DMS79 treated with DMSO at 0.1 percent for 48 hours (cell line): Measurements from ENCODE around the gene HYAL2.

ENCODE experiments used
- DNase-seq: peaks from one replicate; lab custom pipeline; 2025; lab: John Stamatoyannopoulos, UW

The HYAL2 gene

DNA sequence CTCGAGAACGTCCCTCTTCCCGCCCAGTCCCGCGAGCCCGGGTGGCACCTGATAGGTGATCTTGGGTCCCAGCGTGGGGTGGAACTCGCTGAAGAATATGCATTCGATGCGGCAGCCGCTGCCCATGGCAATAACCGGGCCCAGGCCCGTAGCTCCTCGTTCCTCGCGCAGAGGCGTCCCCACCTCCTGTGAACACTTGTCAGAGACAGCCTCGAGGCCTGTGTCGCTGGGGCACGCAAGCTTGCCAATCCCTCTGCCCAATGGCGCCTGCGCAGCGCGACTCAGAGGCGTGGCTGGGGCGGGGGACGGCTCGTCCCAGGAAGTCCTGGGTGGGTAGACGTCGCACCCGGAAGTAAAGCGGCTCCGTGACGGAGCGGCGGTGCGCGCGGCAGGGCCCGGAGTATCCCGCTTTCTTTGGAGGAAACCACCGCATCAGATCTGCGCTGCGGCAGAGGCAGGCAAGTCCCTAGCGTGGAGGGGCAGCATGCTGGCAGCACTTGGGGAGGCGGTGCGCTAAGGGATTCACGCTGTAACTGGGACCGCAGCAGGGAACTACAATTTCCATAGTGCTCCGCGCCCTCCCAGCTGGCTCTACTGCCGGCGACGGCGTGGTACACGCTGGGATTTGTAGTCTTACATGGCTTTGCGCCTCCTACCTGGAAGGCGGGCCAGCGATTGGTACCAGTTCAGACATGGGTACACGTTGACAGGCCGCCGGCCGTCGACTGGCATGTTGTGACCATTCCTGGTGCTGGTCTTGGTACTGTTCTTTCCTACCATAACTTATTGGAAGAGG is 28.2 kb upstream of the HYAL2 start, which contains the start of the genes CYB561D2 and NPRL2:
Gene CYB561D2 (plus strand): TSS at position 336 of the 796 bp plus-strand sequence. CDS start 572 bp downstream, outside the sequence.
Gene NPRL2 (minus strand): TSS at position 249 of the 796 bp plus-strand sequence. CDS start 123 bp downstream, at position 126.
- peak; percentile 68 for DNase-seq

DNA sequence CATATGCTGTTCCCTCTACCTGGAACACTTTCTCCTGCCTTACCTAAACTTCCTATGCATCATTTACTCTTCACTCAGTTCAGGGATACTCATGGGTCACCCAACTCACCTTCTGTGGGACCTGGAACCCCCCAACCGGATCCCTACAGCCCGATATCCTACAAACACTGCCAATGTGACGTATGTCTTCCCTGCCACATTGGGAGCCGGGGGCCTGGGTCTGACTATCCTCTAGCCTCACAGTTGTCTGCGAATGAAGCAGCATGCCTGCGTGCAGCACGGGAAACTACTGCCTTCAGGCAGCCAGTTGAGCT is 27.6 kb upstream of the HYAL2 start:
- no peak for DNase-seq

DNA sequence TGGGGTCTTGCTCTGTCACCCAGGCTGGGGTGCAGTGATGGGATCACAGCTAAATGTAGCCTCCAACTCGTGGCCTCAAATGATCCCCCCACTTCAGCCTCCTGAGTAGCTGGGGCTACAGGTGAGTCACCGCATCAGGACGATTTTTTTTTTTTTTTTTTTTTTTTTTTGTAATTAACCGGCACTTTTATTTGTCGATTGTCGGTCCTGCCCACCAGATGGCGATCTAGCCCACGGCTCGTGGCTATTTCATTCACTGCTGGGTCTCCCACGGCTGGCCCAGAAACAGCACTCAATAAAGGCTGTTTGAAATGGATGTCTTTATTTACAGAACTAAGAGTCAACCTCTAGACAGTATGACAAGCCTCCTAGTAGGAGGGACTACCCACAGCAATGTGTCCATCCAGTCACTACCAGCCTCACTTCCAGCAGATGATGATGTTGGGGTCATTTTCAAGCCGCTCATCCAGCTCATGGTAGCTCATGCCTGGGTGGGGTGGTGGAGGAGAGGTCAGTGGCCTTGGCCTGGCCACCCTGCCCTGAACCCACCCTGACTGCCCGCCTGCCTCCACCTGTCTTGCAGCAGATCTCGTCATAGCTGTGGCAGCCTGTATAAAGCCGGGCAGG is 24.8 kb upstream of the HYAL2 start:
- DNase-seq: peak; percentile 31

DNA sequence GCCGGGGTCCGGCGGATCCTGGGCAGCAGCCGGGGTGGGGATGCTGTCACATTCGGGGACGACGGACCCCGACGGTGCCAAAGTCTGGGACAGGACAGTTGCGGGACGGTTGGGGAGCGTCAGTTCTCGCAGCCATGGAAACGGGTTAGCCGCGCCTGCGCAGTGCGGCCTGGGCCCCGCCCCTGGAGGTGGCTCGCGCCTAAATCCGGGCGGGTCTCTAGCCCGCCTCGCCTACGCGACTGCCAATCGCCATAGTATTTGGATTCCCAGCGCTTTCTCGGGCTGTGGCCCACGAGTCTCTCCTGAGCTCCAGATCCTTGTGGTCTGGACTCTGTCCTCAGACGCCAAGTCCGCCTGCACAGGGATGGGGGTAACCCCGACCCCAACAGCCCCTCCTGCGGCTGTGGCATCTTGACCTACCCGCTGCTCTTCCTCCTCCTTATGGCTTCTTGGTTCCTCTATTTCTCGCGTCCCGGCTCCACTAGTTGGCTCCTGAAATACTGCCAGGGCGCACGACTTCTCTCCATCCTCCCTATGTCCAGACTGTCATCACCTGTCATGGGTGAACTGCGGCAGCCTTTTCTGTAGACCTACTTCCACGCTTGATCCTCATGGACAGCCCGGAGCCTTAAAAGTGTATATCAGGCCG is 23.2 kb upstream of the HYAL2 start, which contains the start of gene ZMYND10:
Gene ZMYND10 (minus strand): TSS at position 147 of the 649 bp plus-strand sequence. CDS start 153 bp downstream, outside the sequence.
- DNase-seq: peak; percentile 43

DNA sequence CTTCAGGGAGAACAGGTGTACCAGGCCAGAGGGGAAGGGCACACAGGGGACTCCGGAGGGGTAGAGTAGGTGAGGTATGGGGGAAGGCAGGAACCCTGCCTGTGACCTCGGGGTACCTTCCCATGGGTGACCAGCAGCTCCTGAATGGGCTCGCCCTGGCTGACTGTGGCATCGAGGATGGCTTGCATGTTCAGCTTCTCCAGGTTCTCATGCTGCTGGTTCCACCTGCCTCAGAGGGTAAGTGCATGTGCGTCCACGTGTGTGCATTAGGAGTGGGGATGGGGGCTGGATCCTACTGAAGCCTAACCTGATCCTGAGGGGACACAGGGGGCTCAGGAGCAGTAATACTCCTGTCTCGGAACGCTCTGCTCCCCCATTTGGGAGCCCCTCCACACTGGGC is 22.5 kb upstream of the HYAL2 start:
- no peak for DNase-seq

DNA sequence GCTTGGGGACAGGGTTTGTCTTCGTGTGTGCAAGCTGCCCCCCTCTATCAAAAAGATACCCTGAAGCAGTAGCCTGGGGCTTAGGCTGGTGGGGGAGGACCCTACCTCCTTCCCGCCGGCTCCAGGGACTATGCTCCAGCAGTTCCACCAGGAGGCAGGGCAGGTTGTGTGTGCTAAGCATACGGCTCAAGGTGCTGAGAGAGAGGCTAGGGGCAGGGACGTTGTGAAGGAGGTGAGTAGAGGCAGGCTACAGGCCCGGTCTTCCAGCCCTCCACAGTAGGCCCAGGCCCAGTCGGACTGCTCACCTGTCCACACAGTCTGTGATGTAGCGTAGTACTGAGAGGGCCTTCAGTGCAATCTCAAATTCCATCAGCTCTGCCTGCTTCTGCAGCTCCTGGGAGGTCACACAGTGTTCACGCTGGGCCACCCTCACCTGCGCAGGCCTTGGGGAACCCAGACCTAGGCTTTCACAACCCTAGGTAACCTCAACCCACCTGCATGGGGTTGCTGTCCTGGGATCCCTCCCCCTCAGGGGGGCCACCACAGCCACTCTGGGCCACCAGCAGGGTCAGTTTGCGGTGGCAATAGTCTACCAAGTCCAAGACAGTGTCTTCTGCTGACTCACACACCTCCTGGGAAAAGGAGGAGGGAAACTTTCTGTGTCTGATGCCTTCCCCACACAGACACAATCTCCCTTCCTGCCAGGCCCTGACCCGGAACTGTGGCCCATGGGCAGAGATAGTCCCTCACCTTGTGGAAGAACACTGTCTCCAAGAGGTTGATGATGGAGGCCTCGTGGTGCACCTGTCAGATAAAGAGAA is 20.5 kb upstream of the HYAL2 start:
- no peak for DNase-seq

DNA sequence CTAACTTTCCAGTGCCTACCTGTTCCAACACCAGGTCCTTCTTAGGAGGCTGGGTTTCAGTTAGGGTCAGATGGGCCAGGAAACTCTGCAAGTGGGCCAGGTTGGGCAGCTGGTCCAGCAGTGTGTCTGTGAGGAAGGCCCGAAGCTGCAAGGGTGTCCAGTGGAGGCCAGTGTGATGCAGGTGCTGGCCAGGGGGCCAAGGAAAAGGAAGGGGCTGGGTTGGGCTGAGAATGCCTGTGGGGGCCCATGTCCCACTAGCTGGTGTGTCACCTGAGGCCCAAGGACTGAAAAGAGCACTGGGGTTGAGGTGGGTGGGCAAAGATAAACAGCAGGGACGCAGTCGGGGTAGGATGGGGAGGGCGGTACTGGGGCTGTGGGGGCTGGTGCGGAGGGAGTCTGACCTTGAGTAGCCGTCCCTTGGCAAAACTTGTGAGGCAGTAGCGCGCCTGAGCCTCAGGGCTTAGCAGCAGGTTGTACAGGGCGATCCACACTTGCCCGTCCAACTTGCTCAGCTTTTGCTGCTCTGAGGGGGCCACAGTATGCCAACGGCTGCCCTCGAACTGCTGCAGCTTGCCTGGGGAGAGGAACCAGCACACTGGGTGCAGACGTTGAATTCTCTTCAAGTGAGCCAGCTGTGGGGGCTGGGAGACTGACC is 19.6 kb upstream of the HYAL2 start:
- no peak for DNase-seq

DNA sequence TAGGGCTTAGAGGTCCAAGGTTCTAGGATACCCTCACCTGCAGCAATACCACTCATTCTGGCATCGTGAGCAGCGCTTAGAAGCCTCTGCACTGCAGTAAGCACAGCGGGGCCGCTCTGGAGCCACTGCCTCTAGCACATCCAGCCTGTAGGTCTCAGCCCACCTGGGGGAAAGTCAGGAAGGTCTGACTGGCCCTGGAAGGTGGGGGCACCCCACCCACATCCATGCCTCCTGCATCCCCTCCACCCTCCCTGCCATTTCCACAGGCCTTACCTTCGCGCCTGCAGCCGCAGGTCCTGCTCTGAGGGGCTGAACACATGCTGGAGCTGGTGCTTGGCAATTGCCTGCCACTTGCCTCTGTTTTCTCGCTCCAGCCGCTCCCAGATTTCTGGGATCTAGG is 19.0 kb upstream of the HYAL2 start:
- no peak for DNase-seq

DNA sequence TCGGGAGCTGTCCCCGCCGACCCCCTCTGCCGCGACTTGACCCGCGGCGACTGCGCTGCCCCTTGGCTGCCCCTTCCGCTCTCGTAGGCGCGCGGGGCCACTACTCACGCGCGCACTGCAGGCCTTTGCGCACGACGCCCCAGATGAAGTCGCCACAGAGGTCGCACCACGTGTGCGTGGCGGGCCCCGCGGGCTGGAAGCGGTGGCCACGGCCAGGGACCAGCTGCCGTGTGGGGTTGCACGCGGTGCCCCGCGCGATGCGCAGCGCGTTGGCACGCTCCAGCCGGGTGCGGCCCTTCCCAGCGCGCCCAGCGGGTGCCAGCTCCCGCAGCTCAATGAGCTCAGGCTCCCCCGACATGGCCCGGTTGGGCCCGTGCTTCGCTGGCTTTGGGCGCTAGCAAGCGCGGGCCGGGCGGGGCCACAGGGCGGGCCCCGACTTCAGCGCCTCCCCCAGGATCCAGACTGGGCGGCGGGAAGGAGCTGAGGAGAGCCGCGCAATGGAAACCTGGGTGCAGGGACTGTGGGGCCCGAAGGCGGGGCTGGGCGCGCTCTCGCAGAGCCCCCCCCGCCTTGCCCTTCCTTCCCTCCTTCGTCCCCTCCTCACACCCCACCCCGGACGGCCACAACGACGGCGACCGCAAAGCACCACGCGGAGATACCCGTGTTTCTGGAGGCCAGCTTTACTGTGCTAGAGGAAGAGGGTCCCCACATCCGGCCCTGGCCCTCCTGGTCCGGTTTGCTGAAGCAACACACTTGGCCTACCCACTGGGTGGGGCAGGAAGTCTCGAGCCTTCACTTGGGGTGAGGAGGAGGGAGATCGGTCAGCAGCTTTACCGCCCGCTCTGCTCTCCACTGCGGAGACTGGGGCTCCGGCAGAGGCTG is 18.1 kb upstream of the HYAL2 start, which contains the start of gene RASSF1:
Gene RASSF1 (minus strand): TSS at position 389 of the 882 bp plus-strand sequence. CDS start 31 bp downstream, at position 358.
- DNase-seq: no peak

DNA sequence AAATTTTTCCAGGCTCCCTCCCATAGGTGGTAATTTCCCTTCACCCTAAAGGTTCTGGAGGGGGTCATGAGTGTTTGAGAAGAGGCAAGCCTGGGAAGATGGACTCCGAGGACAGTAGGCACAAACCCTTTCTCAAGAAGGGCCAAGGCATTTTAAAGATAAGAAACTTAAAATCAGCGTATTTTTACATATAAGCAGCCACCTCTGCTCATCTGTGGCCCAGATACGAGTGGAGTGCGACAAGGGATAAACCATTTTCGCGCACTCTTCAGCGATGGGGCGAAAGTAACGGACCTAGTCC is 17.6 kb upstream of the HYAL2 start:
- DNase-seq: no peak

DNA sequence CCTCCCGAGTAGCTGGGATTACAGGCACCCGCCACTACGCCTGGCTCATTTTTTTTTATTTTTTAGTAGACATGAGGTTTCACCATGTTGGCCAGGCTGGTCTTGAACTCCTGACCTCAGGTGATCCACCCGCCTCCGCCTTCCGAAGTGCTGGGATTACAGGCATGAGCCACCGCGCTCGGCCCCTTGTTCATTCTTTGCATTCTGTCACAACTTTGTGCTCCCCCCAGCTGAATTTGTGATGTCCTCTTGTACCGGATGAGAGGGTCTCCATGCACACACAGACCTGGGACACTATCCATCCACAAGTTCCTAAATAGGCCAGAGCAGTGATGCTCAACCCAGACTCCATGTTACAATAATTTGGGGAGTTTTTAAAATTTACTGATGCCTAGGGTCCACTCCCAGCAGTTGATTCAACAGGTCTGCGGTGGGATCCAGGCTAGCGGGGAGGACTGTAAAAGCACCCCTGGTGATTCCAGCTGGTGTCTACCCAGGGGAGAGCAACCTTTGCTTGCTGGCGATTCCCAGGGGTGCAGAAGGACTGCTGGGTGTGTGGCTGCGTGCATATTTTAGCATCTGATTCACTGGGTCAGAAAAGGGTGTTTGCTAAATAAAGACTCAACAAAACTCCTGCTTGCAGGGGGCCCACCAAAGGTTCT is 17.1 kb upstream of the HYAL2 start:
- no peak for DNase-seq

DNA sequence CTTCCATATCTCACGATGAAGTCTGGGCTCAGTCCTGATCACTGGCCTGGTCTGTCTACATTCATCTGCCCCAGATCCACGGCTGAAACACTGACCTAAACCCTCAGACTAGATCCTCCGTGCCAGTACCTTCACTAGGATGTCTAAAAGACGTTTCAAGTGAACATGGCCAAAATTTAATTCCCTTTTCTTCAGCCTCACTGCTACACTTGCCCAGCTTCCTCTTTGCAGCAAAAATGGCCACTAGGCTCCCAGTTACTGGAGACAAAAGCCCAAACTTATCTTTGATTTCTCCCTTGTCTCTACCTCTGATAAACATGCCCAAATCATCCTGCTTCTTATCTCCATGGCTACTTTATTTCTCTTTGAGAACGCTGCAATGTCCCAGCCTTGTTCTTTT is 16.4 kb upstream of the HYAL2 start:
- DNase-seq: no peak

DNA sequence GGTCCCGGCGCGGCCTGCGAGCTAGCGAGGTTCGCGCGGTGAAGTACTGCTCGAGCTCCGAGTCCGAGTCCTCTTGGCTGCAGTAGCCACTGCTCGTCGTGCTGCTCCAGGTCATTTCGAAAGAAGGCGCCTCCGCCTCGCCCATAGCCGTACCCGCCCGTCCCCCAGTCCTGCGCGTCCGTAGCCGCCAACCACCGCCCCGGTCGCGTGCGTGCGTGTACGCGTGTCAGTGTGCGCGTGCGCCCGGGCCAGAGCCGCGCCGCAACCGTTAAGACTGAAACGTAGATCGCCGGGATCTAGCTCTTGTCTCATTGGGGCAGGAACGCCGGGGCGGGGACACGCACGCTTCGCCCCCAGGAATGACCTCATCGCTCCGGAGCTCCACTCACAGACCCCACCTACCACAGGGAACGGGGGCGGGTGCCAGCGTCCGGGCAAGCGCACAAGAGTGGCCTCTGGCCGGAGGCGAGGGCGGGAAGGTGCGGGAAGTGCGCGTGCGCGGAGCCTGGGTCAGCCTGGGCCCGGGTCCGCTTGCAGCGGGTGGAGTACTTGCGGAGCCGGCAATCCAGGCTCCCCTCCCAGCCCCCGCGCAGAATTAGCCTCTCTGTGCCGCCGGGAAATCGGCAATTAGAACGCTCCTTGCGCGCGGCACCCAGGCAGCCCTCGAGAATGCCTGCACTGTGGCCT is 14.8 kb upstream of the HYAL2 start:
- peak; percentile 86 for DNase-seq

DNA sequence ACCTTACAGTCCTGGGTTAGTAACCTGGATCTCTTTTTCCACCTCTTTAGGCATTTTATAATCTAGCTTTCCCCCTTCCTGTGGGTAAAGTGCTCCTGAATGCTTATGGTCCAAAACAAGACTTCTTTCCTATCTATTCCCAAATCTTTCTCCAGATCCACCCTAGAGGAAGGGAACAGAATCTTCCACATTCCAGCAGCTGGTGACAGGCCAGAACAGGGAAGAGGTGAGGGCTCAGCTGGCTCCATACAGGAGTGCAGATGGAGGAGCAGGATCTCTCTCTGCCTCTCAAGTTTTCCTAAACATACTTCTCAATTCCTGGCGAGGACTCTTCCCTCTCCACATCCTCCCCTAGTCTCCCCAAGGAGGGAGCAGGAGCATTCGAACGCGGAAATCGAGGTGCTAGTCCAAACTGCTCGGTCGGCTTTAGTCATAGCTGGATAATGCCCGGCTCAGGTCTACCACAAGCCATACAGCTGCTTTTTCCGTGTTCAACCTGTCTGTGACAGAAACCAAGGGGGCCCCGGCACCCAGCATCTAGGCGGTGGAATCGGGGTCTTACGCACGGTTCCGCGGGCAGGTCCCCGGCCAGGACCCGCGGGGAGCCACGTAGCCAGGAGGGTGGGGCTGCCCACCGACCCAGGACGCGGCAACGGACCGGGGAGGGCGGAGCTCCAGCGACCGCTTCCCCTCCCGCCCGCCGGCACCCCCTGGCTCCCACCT is 14.1 kb upstream of the HYAL2 start:
- DNase-seq: no peak

DNA sequence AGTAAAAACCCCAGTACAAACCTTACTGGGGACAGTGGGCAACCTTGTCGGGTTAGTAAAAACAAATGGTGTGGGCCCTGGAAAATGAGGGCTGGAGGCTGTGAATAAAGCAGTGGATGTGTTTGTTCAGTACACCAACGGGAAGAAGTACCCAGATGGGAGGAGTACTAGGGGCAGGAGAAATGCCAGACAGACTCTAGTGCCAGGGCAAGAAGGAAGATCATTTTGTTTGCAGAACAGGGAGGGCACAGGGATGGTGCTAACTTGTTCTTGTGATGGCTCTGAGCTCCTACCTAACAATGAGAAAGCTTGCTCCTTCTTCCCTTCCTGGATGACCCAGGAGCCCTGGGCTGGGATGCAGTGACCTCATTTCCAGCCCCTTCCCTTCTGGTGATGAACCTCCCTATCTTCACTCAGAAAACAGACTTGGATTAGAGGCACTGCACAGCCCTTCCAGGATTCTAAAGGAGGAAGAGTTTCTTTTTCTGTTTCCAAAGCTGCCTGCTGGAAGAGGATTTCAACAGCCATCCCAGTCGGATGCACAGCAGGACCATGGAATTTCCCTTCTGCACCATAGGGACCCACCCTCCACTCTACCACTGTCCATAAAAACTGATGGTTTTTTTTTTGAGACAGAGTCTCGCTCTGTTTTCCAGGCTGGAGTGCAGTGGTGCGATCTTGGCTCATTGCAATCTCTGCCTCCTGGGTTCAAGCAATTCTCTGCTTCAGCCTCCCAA is 12.0 kb upstream of the HYAL2 start:
- DNase-seq: no peak

DNA sequence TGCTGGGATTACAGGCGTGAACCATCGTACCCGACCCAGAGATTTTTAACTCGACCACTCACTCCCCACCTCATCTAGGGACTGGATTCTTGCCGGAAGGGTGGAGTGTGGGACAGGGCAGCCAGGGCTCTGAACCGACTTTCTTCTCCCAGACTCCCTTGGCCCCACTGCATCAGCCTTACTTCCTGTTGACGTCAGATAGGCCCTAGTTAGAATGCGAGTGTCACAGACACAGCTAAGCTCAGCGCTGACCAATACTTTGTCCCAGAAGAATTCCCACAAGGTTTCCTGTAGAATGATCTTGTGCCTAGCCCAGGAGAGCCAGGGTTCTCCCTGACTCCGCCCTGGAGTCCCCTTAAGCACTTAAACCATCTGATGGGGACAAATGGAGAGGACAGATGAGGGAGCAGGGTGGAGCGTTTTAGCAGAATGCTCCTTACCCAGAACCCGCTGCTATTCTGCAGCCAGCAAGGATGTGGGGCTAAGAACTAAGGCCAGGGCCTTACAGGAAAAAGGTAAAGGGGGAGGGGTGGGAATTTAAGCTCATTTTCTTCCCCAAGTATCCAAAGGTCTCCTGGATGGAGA is 11.3 kb upstream of the HYAL2 start:
- DNase-seq: no peak

DNA sequence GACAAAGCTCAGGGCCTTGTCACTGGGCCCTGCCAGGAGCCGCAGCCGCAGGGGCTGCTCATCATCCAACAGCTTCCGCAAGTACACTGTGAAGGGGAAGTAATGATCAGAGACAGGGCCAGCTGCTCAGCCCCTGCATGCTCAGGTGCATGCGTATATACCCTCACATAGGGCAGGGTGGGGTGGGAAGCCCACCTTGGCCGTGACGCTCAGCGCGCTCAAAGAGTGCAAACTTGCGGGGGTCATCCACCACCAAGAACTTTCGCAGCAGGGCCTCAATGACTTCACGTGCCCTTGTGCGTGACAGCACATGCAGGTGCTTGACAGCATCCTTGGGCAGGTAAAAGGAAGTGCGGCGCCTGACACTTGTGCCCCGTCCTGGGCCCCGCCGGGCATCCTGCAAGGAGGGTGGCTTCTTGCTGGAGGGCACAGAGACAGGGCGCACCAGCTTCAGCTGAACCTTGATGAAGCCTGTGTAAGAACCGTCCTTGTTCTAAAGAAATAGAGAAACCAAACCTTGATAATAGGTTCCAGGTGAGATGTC is 8.9 kb upstream of the HYAL2 start:
- no peak for DNase-seq
